SKM-1 (cell line): ENCODE data around the gene PALM.

ENCODE experiments used
- DNase-seq: peaks from one replicate; lab custom pipeline; 2025; ENCODE audit not compliant: unreplicated experiment; lab: John Stamatoyannopoulos, UW

Gene PALM

DNA sequence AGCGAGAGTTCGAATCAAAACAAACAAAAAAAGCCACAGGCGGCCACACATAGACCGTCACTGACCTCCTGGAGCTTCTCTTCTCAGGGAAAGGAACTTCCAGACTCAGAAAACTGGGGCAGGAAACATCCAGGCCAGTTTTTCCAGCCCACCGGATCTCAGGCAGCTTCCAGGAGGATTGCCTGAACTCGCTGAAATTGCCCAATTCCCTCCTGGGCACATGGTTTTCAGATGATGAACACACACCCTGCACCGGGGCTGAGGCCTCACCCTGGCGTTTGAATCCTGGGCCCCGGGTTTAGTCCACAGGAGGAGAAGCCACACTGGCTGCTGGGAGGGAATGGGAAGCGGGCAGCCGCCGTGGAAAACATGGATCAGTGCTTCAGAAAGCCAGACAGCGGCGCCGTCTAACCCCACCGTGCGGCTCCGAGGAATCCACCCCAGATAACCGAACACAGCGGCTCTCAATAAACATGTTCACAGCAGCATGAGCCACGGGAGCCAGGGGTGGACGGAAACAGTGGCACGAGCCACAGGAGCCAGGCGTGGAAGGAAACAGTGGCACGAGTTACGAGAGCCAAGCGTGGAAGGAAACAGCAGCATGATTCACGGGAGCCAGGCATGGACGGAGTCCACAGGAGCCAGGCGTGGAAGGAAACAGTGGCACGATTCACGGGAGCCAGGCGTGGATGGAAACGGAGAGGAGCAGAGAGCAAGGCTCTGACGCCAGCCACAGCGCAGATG, 70.3 kb downstream of the PALM start:
- no peak for DNase-seq

DNA sequence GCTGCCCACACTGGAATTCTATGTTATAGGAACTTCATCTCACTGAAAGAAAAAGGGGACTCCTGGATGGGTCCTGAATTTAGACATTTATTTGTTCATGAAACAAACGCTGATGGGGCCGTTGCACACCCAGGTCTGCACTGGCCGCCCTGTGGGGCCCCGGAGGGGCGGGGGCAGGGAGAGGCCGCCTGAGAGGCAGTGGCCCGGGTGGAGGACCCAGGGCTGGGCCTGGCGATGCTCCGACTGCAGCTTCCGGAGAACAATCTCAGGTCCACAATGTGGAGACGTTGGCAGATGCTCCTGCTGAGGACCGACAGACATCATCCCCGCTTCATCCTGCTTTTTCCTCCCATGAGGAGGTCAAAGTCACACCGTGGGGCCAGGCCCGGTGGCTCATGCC, 72.2 kb downstream of the PALM start:
- no peak for DNase-seq

DNA sequence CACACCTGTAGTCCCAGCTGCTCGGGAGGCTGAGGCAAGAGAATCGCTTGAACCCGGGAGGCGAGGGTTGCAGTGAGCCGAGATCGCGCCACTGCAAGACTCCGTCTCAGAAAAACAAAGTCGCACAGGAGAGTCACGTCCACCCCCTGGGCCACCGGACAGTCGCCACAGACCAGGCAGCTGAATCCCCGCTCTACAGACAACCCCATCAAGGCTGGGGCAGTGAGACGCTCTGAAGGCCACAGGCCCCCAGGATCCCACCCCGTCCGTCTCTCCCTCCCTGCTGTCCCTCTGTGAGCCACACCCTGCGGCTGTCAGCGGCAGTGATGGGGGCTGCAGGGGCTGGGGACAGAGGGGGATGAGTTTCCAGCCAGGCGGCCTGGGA, 73.1 kb downstream of the PALM start:
- no peak for DNase-seq

DNA sequence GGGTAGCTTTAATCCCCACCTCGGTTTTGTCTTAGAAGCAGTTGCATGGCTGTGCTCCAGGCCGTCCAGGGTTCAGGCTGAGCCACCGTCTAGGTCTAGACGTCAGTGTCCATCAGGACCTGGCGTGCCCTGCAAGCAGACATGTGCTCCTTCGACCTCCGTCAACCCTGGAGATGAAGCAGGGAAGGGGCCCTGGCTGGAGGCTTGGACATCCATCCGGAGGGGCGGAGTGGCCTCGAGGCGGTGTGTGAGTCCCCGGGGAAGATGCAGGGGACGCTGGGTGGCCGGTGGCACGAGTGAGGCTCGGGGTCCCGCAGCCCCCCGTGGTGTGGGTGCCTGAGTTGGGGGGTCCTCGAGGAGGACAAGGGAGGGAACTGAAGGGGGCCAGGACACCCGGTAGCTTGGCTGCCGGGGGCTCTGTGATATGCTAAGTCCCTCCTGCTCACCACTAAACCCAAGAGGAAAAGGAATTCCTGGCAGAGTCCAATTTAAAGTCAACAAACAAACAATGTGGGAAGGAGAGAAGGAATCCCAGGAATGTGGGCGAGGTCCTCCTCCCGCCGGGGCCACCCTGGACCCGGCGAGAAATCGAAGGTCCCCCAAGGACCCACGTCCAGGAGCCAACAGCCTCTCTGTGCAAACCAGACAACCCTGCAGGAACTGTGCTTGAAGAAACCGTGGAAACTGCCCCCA, 73.6 kb downstream of the PALM start:
- DNase-seq, result no peak

DNA sequence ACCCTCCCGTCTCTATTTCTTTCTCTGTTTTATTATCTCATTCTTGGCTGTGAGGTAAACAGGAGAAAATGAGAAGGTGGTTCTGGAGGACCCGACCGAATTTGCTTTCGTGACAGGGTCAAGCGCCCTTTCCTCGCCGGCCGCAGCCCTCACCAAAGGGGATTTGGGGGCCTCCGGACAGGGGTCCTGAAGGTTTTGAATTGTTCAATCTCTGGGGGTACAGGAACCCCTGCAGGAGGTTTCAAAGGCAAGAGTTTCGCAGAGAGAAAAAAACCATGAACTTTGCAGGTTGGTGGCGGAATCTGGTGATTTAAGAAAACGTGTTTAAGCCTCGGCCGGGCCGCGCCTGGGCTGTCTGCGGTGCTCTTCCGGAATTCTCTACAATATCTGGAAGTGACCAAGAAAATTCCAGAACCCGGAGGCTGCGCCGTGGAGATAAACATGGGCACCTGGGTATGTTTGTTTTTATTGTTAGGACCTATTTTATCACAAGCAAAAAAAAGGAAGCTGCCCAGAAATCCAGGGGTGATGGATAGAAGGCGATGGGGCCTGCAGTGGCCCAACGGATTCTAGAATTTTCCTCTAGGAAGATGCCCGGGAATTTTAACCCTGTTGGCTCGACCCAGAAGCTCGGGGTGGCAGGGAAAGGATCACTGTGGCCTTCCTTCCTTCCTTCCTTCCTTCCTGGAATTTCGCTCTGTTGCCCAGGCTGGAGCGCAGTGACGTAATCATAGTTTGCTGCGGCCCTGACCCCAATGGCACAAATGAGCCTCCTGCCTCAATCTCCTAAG, 74.3 kb downstream of the PALM start:
- DNase-seq, result no peak

DNA sequence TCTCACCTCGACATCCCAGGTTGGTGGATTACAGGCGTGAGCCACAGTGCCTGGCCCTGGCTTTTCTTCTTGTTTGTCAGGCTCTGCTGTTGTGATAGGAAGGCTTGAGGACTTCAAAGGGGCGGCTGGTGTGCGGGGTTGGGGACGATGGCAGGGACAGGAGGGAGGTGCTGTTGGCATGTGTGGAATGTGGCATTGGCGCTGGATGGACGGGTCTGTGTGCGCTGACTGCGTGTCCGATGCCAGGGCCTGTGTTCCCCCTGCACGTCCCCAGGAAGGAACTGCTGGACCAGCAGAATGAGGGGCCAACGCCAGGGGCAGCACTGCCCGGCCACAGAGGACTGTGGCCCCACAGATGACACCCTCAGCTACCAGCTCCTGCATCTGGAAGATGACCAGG, 75.8 kb downstream of the PALM start:
- no peak for DNase-seq

DNA sequence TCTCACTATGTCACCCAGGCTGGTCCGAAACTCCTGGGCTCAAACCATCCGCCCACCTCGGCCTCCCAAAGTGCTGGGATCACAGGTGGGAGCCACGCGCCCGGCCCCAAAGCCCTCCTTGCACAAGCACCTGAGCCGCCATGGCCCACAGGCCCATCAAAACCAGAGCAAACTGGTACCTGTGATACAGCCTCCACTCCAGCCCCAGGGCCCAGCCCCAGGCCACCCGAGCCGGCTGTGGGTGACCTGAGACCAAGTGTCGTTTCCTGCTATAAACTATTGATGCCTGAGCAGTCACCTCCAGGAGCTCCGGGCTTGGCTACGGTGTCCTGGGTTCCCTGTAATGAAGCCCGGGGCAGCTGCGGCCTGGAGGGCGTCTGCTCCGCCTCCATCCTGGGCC, 78.8 kb downstream of the PALM start:
- DNase-seq, result no peak

DNA sequence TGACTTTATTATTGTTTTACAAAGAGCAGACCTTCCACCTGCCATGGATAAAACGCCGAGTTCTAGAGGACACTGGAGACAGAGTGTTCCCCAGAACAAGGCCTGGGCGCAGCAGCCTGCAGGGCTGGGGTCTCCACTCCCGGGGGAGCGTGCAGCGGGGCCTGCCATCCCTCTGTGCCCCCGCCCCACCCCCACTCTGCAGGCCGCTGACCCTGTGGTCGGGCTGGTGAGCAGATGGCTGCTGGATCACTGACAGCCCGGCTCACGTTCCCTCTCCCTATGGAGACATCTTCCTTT, 79.9 kb downstream of the PALM start:
- no peak for DNase-seq

DNA sequence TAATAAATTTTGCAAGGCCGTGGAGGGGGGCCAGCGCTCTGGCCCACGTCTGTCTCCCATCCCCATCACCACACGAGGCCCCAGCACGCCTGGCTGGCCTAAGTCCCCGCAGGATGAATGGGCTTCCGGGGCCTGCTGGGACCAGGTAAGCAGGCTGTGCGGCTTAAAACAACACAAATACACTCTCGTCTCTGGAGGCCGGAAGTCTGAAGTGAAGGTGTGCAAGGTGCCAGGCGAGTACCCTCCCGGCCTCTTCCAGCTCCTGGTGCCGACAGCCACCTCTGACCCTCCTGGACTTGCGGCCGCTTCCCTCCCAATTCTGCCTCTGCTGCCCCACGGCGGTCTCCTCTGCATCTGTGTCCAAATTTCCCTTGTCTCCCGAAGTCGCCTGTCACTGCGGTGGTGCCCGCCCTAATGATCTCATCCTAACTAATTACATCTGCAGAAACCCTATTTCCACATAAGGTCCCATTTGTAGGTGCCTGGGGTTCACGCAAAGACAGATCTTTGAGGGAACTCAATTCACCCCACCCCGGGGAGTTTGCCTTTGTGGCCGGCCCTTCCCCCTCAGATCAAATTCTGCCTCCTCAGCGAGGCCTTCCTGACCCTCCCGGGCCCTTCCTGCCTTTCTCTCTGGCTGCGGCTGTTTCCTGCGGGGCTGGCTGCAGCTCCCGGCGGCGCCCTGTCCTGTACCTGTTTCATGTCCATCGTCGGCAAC, 80.4 kb downstream of the PALM start:
- peak; percentile 57 for DNase-seq

DNA sequence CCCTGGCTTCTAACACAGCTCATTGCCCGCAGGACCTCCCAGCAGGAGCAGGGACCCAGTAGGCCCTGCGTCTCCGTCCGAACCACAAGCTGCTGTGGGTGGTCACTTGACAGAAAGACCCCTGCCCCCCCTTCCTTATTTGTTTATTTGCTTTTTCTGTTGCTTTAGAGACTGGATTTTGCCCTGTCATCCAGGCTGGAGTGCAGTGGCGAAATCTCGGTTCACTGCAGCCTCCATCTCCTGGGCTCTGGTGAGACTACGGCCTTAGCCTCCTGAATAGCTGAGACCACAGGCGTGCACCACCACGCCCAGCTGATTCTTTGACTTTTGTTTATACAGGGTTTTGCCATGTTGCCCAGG, 80.9 kb downstream of the PALM start:
- DNase-seq, result no peak

DNA sequence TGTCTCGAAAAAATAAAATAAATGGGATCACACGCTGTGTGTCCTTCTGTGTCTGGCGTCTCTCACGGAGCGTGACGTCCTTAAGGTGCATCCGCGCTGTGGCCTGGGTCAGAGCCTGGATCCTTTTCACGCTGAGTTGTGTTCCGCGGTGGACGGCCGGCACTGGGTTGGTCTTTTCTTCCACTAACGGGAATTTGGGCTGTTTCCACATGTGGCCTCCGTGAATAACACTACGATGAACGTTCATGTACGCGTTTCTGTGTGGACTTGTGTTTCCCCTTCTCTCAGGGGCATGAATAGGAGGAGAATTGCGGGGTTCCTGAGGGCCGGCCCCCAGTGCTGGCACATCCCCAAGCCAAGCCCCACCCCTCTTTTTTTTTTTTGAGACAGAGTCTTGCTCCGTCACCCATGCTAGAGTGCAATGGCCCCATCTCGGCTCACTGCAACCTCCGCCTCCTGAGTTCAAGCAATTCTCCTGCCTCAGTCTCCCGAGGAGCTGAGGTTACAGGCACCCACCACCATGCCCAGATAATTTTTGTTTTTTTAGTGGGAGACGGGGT, 82.4 kb downstream of the PALM start:
- no peak for DNase-seq

DNA sequence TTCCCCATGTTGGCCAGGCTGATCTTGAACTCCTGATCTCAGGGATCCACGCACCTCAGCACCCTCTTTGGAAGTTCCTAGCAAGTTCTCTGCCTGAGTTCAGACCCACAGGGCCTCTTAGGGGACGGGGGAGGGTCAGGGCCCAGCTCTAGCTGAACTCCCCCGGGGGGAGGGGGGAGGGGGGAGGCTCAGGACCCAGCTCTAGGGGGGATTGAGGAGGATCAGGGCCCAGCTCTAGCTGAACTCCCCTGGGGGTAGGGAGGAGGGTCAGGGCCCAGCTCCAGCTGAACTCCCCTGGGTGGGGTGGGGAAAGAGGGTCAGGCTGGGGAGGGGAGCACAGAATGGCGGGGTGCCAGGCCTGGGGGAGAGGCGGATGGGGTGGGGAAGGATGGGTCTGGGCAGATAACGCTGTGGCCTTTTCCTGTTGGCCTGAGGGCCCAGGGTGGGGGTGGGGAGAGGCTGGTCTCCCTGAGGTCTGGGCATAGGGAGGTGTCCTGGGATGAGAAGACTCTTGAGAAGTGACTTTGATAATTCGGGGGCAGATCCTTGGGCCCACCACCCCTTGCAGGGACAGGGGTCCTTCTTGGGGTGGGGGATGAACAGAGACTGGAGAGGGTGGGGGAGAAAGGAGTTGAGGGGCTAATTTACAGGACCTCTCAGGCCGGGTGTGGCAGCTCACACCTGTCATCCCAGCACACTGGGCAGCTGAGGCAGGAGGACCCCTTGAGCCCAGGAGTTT, 83.0 kb downstream of the PALM start:
- no peak for DNase-seq

DNA sequence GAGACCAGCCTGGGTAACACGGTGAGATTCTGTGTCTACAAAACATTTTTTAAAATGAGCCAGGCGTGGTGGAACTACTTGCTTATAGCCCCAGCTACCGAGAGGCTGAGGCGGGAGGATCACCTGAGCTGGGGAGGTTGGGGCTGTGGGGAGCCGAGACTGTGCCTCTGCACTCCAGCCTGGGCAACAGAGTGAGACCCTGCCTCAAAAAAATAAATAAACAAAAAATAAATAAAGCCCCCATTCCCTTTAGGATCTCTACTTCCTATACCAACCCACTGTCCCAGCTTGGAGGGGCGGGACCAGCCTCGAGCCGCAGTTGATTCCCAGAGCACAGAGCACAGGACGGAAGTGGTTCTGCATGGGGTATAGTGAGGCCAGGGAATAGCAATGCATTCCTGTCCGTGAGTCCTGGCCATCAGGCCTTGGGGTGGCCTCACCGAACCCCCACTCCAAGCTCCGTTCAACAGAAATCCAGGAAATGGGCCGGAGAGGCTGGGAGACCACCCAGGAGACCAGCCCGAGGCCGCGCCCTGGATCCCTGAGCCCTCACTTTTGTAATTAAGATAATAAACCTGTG, 83.7 kb downstream of the PALM start:
- DNase-seq, result no peak

DNA sequence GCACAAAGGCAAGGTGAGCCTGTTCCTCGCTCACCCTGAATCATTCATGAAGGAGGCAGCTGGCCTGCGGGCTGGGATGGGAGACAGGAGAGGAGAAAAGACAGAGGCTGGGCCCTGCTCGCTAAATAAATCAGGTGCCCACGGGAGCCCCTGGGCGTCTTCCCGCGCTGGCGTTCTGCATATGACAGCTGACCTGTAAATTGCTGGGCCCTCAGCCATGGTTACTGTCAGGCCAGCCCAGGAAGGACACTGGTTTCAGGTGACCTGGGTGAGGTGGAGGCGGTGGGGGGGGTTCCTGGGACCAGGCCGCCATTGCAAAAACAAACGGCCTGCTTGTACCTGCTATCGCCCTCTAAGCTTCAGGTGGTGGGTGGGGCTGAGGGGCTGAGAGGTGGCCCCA, 85.1 kb downstream of the PALM start:
- no peak for DNase-seq

DNA sequence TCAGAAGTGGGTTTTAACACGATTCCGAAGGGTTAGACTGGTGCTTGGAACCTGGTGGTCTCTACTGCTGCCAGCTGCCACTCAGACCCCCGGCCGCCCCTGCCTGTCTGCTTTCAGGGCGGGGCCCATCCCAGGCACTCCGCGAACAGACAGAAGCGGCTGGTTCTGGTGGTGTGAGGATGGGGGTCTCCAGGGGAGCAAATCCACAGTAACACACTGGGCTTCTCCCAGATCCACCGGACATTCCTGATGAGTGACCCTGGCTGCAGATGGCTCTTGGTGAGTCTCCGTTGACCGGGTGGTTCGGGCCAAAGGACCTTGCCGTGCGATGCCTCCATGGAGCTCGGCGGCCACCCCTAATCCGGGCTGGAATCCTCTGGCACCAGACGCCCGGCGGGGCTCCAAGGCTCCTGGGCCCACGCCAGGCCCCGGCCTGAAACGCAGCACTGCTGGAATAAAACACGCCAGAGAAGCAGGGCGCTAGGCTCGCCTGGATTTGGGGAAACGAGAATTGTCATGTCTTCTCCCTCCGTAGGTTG, 86.4 kb downstream of the PALM start:
- DNase-seq, result no peak

DNA sequence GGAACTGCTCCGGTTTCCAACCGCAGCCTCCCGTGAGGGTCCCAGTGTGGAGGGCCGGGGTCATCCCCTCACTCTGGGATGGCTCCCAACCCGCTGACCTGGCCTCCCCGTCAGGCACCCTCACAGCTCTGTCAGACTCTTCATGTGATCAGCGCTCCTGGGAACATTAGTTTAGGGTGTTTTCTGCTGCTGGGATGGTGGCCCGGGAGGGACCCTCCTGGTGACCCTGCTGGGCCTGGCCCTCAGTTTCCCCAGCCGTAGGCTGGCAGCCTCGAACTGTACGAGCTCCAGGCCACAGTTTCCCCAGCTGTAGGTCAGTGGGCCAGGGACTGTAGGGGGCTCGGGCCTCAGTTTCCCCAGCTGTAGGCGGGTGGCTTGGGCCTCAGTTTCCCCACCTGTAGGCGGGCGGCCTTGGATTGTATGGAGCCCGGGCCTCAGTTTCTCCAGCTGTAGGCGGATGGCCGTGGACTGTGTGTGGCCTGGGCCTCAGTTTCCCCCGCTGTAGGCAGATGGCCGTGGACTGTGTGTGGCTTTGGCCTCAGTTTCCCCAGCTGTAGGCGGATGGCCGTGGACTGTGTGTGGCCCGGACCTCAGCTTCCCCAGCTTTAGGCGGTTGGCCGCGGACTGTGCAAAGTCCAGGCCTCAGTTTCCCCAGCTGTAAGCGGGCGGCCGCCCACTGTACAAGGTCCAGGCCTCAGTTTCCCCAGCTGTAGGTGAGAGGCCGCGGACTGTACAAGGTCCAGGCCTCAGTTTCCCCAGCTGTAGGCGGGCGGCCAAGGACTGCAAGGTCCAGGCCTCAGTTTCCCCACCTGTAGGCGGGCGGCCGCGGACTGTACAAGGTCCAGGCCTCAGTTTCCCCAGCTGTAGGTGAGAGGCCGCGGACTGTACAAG, 87.2 kb downstream of the PALM start:
- DNase-seq, result no peak

DNA sequence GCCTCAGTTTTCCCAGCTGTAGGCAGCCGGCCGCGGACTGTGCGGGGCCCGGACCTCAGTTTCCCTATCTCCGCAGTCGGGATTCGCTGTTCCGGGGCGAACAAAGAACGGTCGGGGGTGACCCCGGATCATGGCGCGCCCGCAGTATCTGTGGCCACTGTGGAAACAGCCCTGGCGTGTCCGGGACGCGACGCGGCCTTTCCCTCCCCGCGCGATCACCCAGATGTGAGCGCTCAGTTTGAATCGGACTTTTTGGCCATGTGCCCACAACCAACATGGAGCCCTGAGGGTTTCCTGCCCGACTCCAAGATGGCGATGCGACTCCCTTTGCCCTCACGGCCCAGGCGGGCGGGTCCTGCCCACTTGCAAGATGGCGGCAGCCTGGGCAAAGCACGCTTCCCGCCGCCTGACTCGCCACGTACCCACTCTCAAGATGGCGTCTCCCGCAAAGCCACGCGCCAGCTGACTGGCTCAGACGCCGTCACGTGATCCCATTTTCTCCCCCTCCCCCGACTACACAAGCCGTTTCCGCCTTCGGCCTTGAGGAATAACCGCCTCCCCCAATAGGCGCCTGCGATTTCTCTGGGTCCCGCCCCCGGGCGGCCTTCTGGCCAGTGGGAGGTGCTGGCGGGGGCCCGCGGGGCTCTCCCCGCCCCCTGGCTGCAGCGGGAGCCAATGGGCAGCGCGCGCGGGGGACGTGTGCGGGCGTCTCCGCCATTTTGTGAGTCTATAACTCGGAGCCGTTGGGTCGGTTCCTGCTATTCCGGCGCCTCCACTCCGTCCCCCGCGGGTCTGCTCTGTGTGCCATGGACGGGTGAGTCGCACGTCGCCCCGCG, 88.2 kb downstream of the PALM start, which contains the start of gene PTBP1:
Gene PTBP1 (plus strand): TSS at position 761 of the 836 bp plus-strand sequence. CDS start 46 bp downstream, at position 807.
- DNase-seq, result peak; percentile 97
